Measurements from ENCODE around the gene RGS3. TPM values are rescaled to one million over a fixed set of nuclear protein-coding genes. Genes with fewer than 3 reads are reported as not detected.

The RGS3 gene
- total RNA-seq, 1 donor = 77.4 TPM

DNA sequence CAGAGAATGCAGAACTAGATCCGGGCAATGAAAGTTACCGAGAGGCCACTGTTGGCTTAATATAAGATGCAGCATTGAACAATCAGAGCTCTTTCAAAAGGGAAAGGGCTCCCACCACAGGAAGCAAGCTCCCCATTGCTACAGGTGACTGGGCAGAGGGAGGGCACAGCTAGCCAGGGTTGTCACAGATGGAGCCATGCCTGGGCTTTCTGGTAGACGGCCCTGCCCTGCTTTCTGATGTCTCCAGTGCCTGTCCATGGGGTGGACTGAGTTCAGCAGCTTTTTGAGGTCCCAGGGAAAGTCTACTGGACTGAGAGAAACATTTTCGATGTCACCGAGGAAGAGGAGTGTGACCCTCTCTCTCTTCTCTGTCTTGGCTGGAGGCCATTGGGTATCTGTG is 14.1 kb downstream of the RGS3 start:
- Histone ChIP-seq H3K27me3 (ENCODE audit: insufficient read depth, low read length) (peaks cover 3% of the 10 kb centered on the region), H2AFZ (ENCODE audit: low read length) (no peak overlapping the region), H4K20me1 (ENCODE audit: insufficient read depth, low read length) (no peaks in the 10 kb centered on the region), H3K79me2 (ENCODE audit: insufficient read depth, low read length) (no peaks in the 10 kb centered on the region), H3K4me2 (ENCODE audit: insufficient read depth, low read length) (no peak overlapping the region), H3K4me1 (ENCODE audit: insufficient read depth, low read length) (no peaks in the 10 kb centered on the region), H3K9me3 (ENCODE audit: low read depth, low read length) (no peaks in the 10 kb centered on the region), H3K36me3 (ENCODE audit: insufficient read depth, low read length) (no peaks in the 10 kb centered on the region), H3K27ac (ENCODE audit: low read depth, low read length) (no peak overlapping the region), H3K4me3 (ENCODE audit: insufficient read depth, low read length) (no peak overlapping the region)
- TF ChIP-seq CTCF (IDR thresholded peaks at IDR 0.05; ENCODE audit: extremely low read depth, low read depth, low read length) = no peak
- DNase-seq (ENCODE audit: insufficient read length, low spot score, missing footprints) = no peak

- peaks cover under 1% of the 10 kb centered on the region for H3K4me1 ChIP-seq (ENCODE audit: insufficient read depth, low read length)
- DNase-seq (ENCODE audit: insufficient read length, low spot score, missing footprints) = peak; percentile 30
Measured at GRCh38 chr9:113479174-113479621, 15.7 kb downstream of the RGS3 start.

GRCh38 chr9:113480612-113481011 is 17.1 kb downstream of the RGS3 start:
- no peak overlapping the region for H3K4me3 ChIP-seq (ENCODE audit: insufficient read depth, low read length)
- peaks cover 10% of the 10 kb centered on the region for H3K4me1 ChIP-seq (ENCODE audit: insufficient read depth, low read length)
- TF ChIP-seq CTCF (IDR thresholded peaks at IDR 0.05; ENCODE audit: extremely low read depth, low read depth, low read length) = no peak
- H3K9me3 ChIP-seq (ENCODE audit: low read depth, low read length) = no peaks in the 10 kb centered on the region
- H3K36me3 ChIP-seq (ENCODE audit: insufficient read depth, low read length) = no peaks in the 10 kb centered on the region
- no peak overlapping the region for H3K4me2 ChIP-seq (ENCODE audit: insufficient read depth, low read length)
- peaks cover 3% of the 10 kb centered on the region for H3K27me3 ChIP-seq (ENCODE audit: insufficient read depth, low read length)
- H3K79me2 ChIP-seq (ENCODE audit: insufficient read depth, low read length) = no peaks in the 10 kb centered on the region
- no peak overlapping the region for H2AFZ ChIP-seq (ENCODE audit: low read length)
- H4K20me1 ChIP-seq (ENCODE audit: insufficient read depth, low read length) = no peaks in the 10 kb centered on the region
- no peak overlapping the region for H3K27ac ChIP-seq (ENCODE audit: low read depth, low read length)
- DNase-seq (ENCODE audit: insufficient read length, low spot score, missing footprints) = peak; percentile 41

More at GRCh38 chr9:113479174-113479621, 15.7 kb downstream of the RGS3 start:
- no peak for TF ChIP-seq CTCF (IDR thresholded peaks at IDR 0.05; ENCODE audit: extremely low read depth, low read depth, low read length)
- Histone ChIP-seq H3K79me2 (ENCODE audit: insufficient read depth, low read length) (no peaks in the 10 kb centered on the region), H3K9me3 (ENCODE audit: low read depth, low read length) (no peaks in the 10 kb centered on the region), H4K20me1 (ENCODE audit: insufficient read depth, low read length) (no peaks in the 10 kb centered on the region), H3K27me3 (ENCODE audit: insufficient read depth, low read length) (peaks cover 3% of the 10 kb centered on the region), H3K4me3 (ENCODE audit: insufficient read depth, low read length) (no peak overlapping the region), H3K36me3 (ENCODE audit: insufficient read depth, low read length) (no peaks in the 10 kb centered on the region), H2AFZ (ENCODE audit: low read length) (peak overlapping the region; percentile 59), H3K27ac (ENCODE audit: low read depth, low read length) (no peak overlapping the region), H3K4me2 (ENCODE audit: insufficient read depth, low read length) (no peak overlapping the region)

DNA sequence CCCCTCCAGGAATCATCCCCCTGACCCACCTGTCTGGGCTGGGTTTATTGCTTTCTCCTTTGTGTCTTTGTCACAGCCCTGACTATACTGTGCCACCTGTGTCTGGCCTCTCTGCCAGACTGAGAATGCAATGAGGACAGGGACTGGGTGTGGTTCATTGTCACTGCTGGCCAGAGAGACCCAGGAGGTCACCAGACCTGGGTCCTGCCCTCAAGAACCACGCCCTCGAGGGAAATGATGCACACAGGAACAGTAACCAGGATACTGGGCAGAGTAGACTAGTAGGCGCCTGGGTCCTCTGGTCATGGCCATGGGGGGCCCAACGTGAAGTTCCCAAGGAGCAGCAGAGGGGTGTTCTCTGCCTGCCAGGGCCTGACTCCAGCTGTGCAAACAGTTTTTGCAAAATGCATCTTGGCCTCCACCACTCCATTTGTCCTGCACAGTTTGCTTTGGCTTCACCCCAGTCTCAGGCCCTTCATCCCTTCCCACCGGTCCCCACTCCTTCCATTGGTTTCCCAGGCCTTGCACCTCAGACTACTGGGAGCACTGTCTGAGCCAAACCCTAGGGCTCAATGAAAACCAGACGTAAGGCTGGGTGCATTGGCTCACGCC is 17.8 kb downstream of the RGS3 start:
- H3K9me3 ChIP-seq (ENCODE audit: low read depth, low read length) = no peaks in the 10 kb centered on the region
- H4K20me1 ChIP-seq (ENCODE audit: insufficient read depth, low read length) = no peaks in the 10 kb centered on the region
- no peak overlapping the region for H3K4me2 ChIP-seq (ENCODE audit: insufficient read depth, low read length)
- no peak for TF ChIP-seq CTCF (IDR thresholded peaks at IDR 0.05; ENCODE audit: extremely low read depth, low read depth, low read length)
- no peak overlapping the region for H3K4me3 ChIP-seq (ENCODE audit: insufficient read depth, low read length)
- peaks cover 3% of the 10 kb centered on the region for H3K27me3 ChIP-seq (ENCODE audit: insufficient read depth, low read length)
- no peak overlapping the region for H3K27ac ChIP-seq (ENCODE audit: low read depth, low read length)
- H3K36me3 ChIP-seq (ENCODE audit: insufficient read depth, low read length) = no peaks in the 10 kb centered on the region
- H3K4me1 ChIP-seq (ENCODE audit: insufficient read depth, low read length) = peaks cover 16% of the 10 kb centered on the region
- H2AFZ ChIP-seq (ENCODE audit: low read length) = no peak overlapping the region
- no peaks in the 10 kb centered on the region for H3K79me2 ChIP-seq (ENCODE audit: insufficient read depth, low read length)
- DNase-seq (ENCODE audit: insufficient read length, low spot score, missing footprints) = no peak

Measured in osteoblast (primary cell).